Measurements from ENCODE around the gene NAALADL2.

The NAALADL2 gene

DNA sequence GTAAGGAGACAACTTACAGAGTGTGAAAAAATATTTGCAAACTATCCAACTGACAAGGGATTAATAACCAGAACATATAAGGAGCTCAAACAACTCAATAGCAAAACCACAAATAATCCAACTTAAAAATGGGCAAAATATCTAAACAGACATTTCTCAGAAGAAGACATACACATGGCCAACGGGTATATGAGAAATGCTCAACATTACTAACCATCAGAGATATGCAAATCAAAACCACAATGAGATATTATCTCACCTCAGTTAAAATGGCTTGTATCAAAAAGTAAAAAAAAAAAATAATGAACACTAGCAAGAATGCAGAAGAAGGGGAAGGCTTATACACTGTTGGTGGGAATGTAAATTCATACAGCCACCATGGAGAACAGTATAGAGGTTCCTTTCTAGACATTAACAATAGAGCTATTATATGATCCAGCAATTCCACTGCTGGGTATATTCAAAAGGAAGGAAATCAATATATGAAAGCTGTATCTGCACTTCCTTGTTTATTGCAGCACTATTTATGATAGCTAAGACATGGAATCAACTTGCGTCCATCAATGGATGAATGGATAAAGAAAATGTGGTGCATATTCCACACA, 998.6 kb downstream of the NAALADL2 start:
- DNase-seq (ENCODE audit: low read depth), result no peak

Measured in HS-5 (cell line).